8988T (cell line): ENCODE results near the gene PLEKHM3.
"Not testable (repeated sequence)": the region's sequence is repeated elsewhere in the genome, so short reads cannot be mapped to it uniquely, and the experiment has no call there.

Experiments used
- DNase-seq: peaks from one replicate; pipeline ENCODE4 v3.0.0; 2011

PLEKHM3 gene

DNA sequence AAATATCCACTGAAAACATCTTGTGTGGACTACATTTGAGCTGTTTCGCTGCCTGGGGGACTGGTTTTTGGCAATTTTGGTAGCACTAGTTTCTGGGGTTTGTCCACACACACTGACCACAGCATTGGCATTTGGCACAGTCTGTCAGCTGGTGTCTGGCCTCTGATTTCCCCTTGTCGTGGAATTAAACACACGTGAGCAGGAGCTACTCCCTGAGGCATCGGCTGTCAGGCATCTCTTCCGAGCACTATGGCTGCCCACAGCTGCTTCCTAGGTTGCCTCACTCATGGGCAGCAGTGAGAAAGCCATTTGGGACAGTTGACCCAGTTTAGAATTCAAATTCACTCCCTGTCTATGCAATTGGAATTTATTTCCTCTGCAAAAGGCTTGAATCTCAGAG lies 208.8 kb downstream of the PLEKHM3 start:
- DNase-seq: no peak

DNA sequence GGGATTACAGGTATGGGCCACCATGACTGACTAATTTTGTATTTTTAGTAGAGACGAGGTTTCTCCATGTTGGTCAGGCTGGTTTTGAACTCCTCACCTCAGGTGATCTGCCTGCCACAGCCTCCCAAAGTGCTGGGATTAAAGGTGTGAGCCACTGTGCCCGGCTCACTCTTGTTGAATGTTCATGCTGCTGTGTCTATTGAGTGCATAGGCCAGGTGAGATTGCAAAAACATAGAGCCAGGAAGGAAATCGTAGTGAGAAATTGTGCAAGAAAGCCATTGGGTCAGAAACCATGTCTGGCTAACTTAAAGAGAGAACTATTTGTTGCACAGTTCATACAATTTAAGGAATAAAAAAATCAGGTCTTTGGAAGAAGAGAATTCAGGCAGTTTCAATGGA lies 210.1 kb downstream of the PLEKHM3 start:
- no peak for DNase-seq

DNA sequence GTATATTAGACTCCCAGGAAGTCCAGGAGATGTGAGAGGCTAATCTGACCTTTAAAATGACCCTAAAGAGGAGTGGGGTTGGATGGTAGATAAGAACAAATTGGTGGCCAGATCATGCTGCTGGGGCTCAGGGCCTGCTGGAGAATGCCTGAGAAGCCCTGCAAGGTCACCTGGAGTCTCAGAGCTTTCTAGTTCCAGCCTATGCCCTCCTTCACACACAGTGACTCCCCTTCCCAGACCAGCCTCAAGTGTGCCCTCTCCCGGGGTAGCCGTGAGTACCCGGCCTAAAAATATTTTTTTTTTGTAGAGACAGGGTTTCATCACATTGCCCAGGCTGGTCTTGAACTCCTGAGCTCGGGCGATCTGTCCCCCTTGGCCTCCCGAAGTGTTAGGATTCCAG lies 211.4 kb downstream of the PLEKHM3 start:
- DNase-seq: no peak

DNA sequence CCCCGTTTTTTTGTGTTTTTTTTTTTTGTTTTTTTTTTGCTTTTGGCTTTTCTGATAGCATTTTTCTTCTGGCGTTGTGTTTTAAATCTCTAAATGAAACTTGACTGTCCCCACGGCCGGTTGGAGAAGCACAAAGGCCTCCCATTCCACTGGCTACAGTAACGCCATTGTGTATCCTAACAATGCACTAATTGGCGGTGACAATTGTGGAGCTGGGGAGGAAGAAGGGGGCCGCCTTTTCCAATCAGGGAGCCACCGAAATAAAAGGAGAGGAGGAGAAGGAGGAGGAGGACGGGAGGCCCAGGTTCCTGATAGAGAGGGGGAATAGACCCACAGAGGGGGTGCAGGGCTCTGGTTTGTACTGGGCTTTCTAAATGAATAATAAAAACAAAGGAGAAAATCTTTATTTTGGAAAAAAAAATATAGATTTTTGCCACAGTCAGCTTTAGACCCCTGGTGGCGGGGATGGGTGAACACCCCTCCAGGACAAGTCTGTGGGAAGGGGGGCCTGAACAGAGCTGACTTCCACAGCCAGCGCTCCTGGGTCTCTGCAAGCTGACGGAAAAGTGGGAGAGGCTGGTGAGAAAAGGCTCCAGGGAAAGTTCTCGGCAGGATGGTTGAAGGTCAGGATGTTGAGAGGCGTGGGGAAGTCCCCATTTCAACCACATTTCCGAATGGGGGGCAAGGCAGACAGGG lies 212.0 kb downstream of the PLEKHM3 start:
- no peak for DNase-seq

DNA sequence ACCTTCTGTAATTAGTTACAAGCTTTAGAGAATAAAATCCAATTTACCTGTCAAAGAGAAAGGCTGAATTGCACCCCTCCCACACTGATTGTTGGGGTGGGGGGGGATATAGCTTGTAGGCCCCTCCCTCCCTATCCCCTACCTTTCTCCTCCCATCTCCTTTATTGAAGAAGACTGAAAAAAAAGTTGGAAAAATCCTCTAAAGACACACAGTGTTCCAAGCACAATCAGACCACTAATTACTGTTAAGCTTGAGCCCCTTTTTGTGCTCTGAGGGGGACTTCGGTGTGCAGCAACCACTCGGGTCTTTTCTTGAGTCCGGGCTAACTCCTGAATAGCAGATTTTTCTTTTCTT lies 212.6 kb downstream of the PLEKHM3 start:
- DNase-seq: no peak

DNA sequence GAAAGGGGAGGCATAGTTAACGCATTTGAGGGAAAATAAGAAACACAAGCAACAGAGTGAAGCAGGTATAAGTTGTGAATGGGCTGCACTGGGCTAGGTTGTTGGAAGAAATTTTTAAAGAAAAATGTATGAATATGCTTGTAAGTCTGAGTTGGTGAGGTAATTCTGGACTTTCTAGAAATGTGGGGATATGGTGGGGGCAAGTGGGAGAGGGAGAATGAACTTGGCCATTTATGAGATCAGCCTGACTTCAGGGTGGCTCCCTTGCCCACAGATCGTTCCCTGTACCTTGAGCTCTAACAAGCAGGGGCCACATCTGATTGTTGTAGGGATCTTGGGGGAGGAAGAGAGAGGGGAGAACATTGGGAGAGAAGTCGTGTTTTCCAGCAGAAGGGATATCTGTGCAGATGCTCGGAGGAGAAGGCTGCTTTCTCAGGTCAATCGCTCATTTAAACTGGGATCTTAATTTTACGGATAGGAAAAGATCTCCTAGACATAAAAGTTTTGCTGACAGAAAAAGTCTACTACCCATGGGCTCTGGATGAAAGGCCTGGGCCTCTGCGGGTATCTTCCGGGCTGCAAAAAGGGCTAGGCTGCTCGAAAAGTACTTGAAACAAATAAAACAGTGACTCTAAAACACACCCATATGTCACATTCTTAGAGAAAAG lies 213.1 kb downstream of the PLEKHM3 start:
- no peak for DNase-seq

DNA sequence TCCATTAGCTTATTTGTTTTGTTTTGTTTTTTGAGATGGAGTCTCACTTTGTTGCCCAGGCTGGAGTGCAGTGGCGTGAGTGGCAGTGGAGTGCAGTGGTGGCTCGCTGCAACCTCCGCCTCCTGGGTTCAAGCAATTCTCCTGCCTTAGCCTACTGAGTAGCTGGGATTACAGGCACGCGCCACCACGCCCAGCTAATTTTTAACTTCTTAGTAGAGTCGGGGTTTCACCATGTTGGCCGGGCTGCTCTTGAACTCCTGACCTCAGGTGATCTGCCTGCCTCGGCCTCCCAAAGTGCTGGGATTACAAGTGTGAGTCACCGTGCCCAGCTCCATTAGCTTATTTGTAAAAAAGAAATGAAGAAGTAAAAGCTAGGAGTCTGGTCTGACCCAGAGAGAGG lies 213.7 kb downstream of the PLEKHM3 start:
- not testable (repeated sequence) for DNase-seq

DNA sequence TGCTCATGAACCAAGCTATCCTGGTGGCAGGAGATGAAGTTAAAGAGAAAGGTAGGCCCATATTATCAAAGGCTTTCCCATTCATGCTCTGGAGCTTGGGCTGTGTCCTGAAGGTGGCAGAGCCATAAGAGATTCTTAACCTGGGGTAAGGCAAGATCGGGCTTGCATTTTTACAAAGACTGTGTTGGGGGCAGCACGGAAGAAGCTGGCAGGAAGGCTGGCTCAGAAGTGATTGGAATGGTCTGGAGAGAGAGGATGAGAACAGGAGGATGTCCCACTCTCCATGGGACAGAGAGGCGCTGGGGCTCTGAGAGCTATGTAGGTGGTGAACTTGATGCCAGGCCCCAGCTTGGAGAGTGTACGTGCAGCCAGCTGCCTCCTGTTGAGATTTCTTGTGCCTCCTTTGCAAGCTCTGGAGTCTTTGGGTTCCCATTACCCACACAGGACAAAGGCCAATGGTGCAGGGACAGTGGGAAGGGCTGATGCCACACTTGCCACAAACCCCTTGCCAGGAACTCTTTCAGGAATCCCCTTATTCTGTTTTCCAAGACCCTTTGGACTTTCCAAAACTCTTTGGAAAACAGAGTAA lies 215.0 kb downstream of the PLEKHM3 start:
- no peak for DNase-seq

DNA sequence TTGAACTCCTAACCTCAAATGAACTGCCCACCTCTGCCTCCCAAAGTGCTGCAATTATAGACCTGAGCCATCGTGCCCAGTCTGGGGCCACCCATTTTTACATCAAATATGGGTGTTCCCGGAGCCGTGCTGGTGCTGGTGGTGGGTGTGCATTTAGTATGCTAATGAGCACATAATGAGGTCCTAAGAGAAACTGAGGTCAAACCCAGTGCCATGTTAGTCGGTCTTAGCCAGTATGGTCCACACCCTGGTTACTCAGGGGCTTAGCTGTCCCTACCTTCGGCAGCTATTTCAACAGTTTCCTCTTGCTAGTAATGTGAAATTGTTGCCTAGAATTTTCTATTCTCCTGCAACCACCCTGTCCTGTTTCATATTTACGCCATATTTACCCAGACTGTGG lies 217.2 kb downstream of the PLEKHM3 start:
- DNase-seq: no peak

DNA sequence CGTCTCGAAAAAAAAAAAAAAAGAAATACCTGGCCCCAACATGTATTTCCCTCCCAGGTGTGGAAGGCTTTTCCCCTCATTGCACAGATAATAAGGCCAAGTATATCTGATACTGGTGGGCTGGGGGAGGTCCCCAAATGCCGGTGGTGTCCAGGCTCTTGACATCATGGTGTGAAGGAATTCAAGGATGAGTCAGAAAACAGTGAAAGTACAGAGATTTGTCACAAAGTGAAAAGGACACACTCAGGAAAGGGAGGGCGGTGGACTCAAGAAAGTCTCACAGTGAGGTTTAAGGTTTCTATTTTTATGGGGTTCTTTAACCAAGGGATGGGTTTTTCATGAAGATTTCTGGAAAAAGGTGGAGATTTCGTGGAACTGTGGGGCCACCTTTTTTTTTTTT lies 217.8 kb downstream of the PLEKHM3 start:
- no peak for DNase-seq

DNA sequence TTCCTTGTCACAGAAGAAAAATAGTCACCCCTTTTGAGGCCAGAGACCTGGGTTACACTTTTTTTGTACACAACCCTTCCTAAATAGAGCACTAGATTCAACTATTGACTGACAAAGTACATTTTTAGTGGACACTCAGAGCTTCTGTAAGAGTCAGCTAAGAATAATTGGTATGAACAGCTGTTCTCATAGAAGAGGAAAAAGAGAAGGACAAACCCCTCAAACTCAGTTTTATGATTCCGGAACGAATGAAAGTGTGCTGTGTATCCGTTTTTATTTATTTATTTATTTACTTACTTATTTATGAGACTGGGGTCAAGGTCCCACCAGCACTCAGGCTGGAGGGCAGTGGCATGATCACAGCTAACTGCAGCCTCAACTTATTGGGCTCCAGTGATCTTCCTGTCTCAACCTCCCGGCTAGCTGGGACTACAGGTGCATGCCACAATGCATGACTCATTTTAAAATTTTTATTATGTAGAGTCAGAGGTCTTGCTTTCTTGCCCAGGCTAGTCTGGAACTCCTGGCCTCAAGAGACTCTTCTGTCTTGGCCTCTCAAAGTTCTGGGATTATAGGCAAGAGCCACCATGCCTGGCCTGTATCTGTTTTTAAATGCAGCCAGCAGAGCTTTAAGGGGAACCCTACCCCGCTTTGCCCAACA lies 219.6 kb downstream of the PLEKHM3 start:
- DNase-seq: no peak

DNA sequence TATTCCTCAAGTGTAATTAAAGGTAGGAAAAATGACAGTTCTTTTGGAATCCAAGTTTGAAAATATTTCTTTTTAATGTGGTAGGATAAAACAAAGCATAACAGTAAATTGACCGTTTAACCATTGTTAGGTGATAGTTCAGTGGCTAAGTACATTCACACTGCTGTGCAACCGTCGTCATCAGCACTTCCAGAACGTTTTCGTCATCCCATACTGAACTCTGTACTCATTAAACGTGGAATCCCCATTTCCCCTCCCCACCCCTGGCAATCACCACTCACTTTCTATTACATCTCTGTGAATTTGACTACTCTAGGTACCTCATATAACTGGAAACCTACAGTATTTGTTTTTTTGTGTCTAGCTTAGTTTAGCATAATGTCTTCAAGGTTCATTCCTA lies 222.7 kb downstream of the PLEKHM3 start:
- DNase-seq: no peak

DNA sequence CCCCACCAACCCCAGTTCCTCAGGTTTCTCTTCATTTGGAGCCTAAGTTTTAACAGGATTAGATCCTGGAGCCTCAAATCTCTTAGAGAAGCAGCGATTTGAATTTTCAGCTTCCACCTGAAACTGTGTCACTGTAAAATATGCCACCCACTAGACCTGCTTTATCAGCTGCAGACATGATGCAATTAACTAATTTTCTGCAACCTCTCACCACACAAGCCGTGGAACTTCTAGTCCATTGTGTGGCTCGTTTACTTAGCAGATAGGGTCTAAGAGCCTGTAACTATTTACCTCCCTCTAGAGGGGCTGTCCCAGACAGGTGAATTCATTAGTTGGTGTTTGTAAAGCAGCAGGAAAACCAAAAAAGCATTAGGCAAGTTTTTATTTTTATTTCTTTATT lies 224.1 kb downstream of the PLEKHM3 start:
- no peak for DNase-seq

DNA sequence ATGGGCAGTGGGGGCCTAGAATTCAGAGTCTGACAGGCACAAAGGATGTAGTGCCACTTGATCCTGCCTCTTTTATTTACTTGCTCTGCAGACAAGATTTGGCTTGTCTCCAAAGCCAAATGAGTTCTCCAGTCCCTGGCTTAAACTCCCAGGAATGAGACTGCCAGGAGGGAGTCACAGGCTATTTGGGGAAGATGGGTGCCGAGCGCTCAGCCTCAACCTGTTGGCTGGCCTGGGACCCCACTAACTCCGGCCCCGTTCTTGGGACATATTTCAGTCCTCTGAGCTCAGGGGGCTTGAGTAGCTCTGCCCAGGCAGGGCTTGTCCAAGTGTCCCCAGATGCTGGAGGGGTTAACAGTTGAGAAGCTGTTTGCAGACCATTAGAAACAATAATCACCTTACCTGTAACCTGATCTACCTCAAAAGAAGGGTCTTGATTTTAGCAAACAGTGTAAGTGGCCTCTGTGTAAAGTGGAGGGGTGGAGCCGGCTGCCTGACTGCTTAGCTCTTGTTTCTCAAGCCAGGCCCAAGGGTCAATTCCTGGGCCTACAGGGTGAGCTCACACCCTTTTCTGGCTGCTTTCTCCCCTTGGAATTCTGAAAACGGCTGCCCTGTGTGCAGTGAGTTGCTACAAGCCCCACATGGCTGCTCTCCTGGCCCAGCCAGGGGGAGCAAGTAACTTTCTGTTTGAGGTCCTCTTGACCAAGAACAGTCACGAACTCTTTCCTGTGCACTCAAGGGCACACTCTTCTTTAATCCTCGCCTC lies 228.6 kb downstream of the PLEKHM3 start:
- DNase-seq: no peak

DNA sequence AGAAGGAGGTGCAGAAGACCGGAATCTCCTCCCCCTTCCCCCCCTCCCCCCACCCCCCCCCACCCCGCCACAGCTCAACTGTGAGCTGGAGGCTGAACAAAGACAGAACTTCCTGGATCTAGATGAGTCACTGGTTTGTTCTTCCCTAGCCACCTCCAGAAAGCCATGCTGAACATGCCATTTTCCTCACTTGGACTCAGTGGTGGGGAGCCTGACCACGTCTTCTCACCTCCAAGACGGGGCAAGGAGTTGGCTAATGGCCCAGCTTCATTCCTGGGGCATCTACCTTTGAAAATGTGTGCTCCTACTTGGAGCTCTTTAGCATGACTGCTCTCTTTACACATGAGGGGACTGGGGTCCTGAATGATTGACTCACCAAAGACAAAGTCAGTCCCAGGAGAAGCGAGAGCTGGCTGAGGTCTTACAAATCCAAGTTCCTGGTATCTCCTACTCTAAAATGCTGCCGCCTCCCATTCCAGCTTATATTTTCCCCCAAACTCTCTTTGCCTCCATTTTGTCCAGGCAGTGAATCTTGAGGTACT lies 233.0 kb downstream of the PLEKHM3 start:
- no peak for DNase-seq

DNA sequence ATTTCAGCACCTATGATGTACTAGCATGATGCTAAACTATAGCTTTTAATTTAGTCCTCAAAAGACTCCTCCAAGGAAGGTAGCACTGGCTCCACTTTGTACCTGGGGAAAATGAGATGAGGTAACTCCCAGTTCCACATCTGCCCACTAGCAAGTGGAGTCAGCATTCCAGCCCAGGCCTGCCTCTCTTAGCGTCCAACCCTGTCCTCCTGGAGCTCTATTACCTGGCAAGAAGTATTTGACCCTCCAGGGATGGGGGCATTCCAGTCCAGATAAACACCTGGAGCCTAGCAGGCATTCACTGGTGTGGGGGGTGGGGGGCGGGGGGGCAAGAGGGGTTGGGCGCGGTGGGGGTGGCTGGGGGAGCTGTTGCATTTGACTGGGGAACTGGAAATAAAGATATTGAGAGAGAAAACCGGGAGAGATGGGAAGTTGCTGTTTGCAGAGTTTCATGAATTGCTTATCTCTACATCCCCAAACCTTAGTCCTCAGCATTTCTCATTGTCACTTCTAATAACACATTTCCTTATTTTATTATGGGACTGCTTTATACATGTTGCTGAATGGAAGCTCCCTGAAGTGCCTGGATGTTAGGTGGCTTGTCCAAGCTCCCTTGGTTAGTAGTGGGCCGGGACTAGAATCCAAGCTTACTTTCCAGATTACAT lies 233.6 kb downstream of the PLEKHM3 start:
- DNase-seq: no peak

DNA sequence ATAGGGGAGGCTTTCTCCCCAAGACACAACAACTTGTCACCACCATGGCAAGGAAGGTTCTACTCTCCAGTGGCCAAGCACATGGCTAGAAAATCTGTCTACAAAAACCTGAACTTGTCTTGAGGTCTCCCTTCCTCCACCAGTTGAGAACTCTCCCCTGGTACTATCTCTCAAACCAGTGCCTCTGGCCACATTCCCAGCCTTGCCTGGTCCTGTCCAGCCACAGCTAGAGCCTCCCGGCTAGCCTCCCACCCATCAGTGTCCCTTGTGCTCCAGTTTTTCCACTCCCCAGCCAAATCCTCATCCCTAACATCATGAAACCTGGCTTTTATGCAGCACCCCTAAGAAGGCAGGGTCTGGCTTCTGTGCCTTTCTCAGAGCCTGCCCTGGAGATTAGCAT lies 234.4 kb downstream of the PLEKHM3 start:
- DNase-seq: no peak

DNA sequence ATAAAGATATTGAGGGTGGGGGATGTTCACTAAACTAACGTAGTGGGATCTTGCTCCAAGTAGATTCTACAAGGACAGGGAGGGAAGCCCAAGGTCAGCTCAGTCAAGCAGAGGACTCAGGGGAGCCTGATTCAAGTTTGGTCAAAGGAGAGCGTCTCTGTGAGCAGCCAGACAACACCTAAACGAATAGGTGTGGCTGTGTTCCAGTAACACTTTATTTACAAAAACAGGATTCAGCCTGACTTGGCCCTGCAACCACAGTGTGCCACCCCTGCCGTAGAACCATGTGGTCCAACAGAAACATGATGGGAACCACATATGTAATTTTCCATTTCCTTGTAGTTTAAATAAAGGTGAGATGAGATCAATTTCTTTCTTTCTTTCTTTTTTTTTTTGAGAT lies 237.5 kb downstream of the PLEKHM3 start:
- no peak for DNase-seq

DNA sequence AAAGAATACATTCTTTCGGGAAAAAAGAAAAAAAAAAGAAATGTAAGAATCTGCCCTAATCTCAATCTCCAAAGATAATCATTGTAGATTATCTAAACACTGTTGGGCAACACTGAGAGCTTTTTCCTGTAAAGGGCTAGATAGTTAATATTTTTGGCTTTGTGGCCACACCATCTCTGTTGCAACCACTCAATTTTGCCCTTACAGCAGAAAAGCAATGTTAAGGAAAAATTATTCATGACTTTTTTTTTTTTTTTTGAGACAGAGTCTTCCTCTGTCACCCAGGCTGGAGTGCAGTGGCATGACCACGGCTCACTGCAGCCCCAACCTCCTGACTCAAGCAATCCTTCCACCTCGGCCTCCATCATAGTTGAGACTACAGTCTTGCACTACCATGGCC lies 238.3 kb downstream of the PLEKHM3 start:
- no peak for DNase-seq

DNA sequence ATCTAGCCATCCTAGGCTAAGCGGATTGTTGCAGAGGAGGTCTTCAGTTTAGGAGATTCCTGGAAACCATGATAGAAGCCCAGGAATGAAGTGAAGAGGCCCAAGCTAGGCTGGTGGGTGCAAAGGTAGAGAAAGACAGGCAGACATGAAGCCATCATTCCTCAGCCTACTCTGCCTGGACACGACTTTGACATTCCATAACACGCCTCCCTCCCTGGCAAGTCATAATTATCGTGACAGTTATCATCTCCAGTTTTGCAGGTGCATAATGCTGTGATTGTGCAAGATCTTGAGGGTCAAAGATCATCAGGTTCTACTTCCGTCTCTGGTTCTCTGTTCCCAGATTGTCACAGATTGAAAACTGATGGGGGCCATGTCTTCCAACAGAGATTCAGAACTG lies 240.4 kb downstream of the PLEKHM3 start:
- no peak for DNase-seq

DNA sequence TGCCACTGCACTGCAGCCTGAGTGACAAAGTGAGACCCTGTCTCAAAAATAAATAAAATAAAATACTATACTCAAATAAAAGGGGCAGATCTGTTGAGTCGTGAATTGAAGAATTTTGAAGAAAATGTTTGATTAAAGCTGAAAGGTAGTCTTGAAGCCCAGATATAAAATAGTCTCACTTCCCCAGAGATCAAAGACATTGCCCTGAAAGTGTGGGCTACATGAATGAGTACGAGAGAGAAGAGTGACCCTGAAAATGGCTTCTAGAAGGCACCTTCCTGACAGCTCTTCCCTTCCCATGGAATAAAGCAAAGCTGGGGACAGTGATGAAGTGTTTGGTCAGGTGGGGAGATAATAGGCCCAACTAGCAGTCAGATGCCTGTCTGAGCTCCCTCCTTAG lies 241.8 kb downstream of the PLEKHM3 start:
- no peak for DNase-seq

DNA sequence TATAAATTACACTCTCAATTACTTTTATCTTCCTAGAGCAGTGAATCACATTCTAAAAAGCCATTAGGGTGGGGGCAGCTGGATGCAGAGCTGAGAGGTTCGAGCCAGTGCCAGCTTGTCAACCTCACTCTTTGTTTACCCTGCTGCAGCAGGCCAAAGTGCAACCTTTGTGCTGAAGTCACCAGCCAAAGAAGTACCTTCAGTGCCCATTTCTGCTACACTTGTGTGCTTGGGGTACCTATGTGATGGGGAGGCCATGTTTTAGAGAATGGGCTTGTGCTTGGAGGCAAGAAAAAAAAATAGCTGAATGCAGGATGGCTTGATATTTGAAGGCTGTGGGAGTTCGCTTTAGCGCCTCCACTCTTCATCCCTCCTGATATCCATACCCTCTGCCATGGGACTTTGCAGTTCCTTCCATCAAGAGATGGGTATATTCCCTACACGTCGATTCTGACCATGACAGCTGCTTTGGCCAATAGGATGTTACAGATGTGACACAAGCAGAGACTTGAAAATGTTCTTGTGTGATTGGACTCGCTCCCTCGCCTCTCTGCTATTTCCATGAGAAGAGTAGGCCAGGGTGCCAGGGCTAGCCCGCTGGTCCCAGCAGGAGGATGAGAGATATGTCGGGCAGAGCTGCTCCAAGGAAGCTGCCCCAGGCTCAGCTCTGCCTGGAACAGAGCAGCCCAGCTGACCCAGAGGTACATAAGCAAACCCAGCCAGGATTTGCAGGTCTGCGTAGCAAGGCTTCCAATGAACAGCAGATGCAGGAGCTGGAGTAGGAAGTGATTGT lies 242.9 kb downstream of the PLEKHM3 start:
- no peak for DNase-seq
